Fibroblast of skin of left quadriceps (primary cell): ENCODE data around the gene COX4I1.

Experiments used
- DNase-seq, 2 experiments: peaks; one replicate each; pipeline ENCODE4 v3.0.0-alpha.2; 2013; ENCODE audit warnings: low read depth in 2 of 2

COX4I1 gene

GRCh38 chr16:85840395-85840794 is 40.9 kb downstream of the COX4I1 start:
- no peak for DNase-seq

GRCh38 chr16:85840801-85841200 is 41.3 kb downstream of the COX4I1 start:
- DNase-seq, result no peak

- DNase-seq, result no peak
These were observed 42.9 kb downstream of the COX4I1 start for GRCh38 chr16:85842435-85842834.

- no peak for DNase-seq
These were observed 43.4 kb downstream of the COX4I1 start for GRCh38 chr16:85842848-85843247.

- DNase-seq, result no peak
These were observed 44.1 kb downstream of the COX4I1 start for GRCh38 chr16:85843471-85844168.

- no peak for DNase-seq
These were observed 44.6 kb downstream of the COX4I1 start for GRCh38 chr16:85844169-85844481.

- DNase-seq, result no peak
These were observed 45.3 kb downstream of the COX4I1 start for GRCh38 chr16:85844786-85845185.

- no peak for DNase-seq
These were observed 45.8 kb downstream of the COX4I1 start for GRCh38 chr16:85845266-85845665.

- no peak for DNase-seq
These were observed 47.0 kb downstream of the COX4I1 start for GRCh38 chr16:85846461-85846860.

- no peak for DNase-seq
These were observed 47.5 kb downstream of the COX4I1 start for GRCh38 chr16:85847036-85847435.

- DNase-seq, result no peak
These were observed 48.4 kb downstream of the COX4I1 start for GRCh38 chr16:85847681-85848601.

- no peak for DNase-seq
These were observed 49.5 kb downstream of the COX4I1 start for GRCh38 chr16:85848986-85849385.

- DNase-seq, result no peak
These were observed 49.9 kb downstream of the COX4I1 start for GRCh38 chr16:85849388-85849787.

GRCh38 chr16:85850344-85850880 is 50.9 kb downstream of the COX4I1 start:
- no peak for DNase-seq

- no peak for DNase-seq
These were observed 51.7 kb downstream of the COX4I1 start for GRCh38 chr16:85851034-85851785.

- DNase-seq, result no peak
These were observed 54.4 kb downstream of the COX4I1 start for GRCh38 chr16:85853547-85854545.

GRCh38 chr16:85854935-85855334 is 55.4 kb downstream of the COX4I1 start:
- no peak for DNase-seq

GRCh38 chr16:85856079-85856478 is 56.6 kb downstream of the COX4I1 start:
- DNase-seq, result no peak

GRCh38 chr16:85856585-85856984 is 57.1 kb downstream of the COX4I1 start:
- no peak for DNase-seq
